MV-4-11 (cell line): ENCODE results near the gene PACRGL.

Experiments used
- DNase-seq: peaks from one replicate; lab custom pipeline; 2025; lab: John Stamatoyannopoulos, UW

Gene PACRGL

DNA sequence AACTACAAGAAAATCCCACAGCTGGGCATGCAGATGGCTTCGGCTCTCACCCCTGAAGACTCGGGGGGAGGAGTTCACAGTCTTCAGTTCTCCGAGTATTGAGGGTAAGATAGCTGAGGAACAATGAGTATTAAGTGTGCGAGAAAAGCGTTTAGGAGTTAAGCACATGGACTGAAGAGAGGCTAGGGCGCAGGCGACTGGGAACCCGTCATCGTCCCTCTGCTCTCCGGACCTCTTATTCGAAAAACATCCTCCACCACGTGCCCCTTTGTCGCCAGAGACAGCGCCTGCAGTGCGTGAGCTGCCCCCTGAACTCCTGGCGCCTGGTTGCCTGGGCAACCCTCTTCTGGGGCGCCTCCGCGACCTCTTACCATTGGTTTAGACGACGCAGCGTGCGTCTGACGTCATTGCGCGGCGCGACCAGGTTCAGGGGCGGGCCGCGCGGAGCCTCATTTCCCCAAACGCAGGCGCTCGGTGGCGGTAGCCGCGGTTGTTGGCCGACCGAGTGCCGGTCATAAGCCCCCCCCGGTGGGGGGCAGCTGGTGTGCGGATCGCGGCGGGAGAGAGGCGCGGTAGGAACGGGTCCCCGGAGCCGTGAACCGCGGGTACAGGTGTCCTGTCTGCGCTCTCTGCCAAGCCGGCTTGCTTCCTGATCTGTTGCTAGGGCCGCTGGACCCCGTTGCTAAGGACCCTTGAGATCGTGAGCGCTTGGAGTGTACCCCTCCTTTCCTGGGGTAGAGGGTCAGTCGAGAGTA, at the start of gene PACRGL:
Gene PACRGL (plus strand): TSS at position 452 of the 755 bp plus-strand sequence. CDS start 4,024 bp downstream, outside the sequence.
- DNase-seq = peak; percentile 96

- DNase-seq = peak; percentile 84
These were observed 47.9 kb upstream of the PACRGL start for GRCh38 chr4:20652226-20652885.

DNA sequence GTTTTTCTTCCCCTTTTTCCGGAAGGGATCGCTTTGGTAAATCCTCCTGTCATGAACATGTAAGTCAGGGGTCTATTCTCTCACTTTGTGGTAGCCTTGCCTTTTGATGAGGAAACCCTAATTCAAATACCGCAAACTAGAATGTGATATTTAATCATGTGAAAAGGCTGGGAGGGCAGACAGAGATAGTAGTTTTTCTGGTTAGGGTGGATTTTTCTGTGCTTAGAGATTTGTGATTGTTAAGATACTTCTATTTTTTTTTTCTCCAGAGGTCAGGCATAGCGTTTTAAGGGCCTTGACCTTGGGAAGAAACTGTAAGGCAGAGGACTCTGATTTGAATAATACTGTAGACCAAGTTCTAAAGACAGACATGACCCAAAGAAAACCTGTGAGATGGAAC, 41.8 kb upstream of the PACRGL start:
- peak; percentile 70 for DNase-seq

DNA sequence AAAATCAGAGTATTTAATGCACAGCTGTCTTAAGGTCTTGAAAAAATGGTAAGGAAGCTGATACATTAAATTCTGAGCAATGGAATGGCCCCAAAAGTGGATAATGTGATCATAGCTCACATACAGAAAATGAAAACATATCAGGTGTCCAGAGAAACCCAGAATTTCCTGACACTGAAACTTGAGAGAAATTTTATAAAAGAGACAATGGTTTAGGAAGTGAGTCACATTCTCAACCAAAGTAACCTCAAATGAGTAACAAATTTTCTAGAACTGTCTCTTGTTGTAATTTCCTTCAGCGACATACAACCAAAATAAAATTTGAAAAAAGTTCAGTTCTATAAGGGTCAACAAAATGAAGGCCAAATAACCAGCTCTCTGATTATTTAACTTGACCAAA, 37.4 kb upstream of the PACRGL start:
- peak; percentile 54 for DNase-seq

- no peak for DNase-seq
These were observed 34.0 kb upstream of the PACRGL start for GRCh38 chr4:20666012-20666860.

- DNase-seq = no peak
These were observed 28.0 kb upstream of the PACRGL start for GRCh38 chr4:20672262-20672661.

DNA sequence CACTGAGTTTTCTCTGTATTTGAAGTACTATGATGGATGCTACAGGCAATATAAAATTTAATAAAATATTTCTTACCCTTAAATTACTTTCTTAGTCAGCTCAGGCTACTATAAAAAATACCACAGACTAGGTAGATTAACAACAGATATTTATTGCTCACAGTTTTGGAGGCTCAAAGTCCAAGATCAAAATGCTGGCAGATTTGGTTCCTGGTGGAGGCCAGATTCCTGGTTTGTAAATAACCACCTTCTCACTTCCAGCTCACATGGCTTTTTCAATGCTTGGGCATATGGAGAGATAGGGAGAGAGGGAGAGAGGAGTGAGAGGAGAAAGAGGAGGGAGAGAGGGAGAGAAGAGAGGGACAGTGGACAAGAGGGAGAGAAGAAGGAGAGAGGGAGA, 24.5 kb upstream of the PACRGL start:
- no peak for DNase-seq

DNA sequence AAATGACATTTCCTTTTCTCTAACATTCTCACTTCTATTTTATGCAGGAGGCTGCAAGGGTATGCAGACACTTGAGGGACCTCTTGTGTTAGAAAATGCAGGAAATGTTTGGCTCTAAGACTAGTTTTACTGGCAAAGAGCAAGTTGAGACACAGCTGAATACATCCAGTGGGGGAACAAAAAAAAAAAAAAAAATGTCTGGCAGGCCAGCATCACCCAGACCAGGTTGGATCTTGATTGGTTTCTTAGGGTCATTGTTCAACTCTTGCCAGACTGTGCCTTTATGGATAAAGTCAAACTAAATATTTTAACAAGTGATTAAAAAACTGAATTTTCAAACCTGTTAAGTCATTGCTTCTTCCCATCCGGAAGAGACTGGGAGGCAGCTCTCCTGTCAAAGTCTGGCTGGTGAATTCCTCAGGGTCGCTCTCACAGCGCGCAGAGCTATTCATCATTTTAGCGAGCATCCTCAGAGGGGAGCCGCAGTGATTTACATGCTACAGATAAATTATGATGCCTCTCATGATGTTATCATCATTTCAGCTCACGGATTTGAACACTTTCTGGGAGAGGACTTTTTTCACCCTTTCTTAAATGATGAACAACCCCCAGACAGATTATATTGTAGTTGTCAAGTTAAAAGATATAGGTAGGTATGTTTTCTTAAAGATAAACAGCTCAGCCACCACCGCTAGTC, 23.6 kb upstream of the PACRGL start:
- DNase-seq = no peak

GRCh38 chr4:20678400-20678799, 21.9 kb upstream of the PACRGL start:
- no peak for DNase-seq

DNA sequence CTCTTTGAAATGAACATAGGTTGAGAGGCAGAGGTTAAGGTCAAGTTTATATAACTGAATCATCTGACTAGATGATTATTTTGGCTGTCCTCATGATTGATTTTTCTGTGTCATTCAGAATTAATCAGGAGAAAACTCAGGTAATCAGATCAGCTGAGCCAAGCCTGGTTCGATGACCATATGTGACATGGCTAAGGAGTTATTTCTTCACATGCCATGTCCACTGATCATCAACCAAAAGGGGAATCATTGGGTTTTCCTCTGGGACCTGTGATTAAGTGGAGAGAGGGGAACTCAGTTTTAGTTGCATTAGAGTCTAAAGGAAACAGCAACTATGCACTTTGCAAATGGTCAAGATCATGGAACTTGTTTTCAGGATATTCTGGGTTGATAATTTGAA, 20.3 kb upstream of the PACRGL start:
- DNase-seq = no peak

DNA sequence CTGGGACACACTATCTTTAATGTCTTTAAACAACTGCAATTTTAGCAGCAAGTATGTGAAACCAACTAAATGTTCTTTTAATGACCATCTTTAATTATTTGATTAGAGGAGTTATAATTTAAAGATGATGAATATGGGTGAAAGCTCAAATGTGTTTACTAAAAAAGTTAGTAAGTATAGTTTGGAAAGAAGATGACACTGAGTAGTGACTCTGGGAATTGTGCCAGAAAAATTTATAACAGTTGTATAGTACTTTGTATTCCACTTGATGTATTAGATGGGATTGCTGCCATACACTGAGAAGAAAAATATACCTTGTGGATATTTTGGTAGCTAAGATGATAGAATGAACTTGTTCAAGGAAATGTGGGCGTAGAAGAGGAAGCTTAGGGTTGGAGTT, 19.5 kb upstream of the PACRGL start:
- no peak for DNase-seq

DNA sequence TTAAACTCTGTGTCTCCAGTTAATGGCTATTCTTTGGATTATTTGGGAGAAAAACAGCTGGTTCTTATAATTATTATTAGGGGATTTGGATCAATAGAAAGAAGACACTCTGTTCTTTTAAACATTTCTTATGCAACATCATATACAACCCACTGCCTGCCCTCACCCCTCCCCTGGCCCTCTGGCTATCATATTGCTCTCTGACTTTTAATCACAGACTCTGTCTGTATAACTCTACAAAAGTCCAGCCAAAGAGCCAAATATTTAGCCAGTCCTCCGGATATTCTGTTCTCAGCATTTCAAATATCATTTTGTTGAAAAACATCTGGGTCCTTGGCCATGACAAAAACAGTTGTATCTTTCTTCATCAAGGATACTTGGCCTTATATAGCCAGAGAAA, 19.0 kb upstream of the PACRGL start:
- no peak for DNase-seq

DNA sequence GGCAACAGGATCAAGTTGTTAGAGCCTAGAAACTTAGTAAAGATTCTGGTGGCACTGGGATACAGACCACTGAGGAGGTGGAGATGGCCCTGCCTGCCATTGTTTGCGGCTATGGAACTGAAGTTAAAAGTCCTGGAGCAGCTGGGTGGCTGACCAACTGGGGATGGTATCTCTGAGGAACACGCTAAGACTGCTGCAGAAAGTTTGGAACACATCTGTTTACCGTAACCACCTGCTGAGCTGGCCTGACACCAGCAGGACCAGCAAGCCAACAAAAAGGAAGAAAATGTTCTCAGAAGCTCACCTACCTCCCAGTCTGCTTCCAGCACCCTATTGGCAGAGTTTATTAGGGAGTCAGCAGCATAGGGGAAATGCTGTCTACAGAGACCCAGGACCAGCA, 17.4 kb upstream of the PACRGL start:
- no peak for DNase-seq

- no peak for DNase-seq
These were observed 16.5 kb upstream of the PACRGL start for GRCh38 chr4:20683766-20684165.

DNA sequence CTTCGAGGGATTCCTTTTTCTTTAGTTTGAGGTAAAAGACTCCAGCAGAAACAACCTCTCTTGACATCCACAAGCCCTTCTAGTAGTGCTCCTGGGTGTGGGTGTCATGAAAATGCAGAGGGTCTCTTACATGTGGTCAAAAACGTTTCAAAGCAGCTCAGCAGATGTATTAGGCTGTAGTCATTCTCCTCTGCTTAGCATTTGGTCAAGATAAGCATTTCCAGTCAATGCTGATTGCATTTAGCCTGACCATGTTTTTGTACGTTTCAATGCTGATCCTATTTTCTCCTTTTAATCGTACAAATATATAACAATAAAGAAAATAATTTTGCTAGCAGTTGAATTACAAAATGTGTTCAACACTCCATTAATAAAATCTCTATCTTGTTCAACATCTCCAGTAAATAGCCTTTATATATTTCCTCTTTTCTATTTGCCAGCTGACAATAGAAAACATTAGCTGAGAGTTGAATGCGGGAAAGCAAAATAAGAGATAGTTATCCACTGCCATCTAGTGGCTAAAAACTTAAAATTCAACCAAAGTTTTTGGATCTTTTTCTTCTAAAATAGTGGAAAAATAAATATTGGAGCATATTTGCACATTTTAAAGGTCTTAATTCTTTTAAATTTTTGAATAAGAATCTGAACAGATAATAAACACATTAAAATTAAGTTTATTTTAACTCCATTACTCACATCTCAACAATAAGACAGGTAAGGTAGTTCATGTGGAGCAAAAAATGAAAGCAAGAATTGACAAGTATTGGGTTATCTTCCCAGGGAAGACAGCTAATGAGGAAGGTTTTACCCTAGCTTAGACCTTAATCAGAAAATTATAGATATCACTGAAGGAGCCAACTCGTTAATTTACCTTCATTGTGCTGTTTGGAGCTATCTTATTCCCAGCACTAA, 15.2 kb upstream of the PACRGL start:
- peak; percentile 50 for DNase-seq

GRCh38 chr4:20687864-20688263, 12.4 kb upstream of the PACRGL start:
- DNase-seq = no peak

GRCh38 chr4:20696815-20697214, 3.4 kb upstream of the PACRGL start:
- no peak for DNase-seq

- DNase-seq = peak; percentile 83
These were observed 1.9 kb upstream of the PACRGL start for GRCh38 chr4:20698382-20698781.

DNA sequence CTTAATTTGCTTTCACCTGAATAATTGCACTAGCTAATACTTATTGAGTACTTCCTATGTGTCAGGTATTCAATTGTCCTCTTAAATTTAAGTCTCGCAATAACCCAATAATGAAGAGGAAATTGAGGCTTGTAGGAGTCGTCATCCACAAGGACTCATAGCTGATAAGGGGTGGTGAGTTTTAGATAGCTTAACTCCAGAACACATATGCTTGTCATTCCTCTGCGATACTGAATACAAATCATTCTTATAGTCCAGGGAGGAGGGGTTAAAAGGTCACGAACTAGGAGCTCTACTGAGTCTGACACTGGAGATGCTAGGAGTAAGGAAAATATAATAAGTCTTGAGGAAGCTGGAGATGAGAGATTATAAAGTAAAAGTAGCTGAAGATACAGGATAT, 1.4 kb upstream of the PACRGL start:
- no peak for DNase-seq

- no peak for DNase-seq
These were observed 11.1 kb downstream of the PACRGL start for GRCh38 chr4:20711335-20711734.

GRCh38 chr4:20723019-20723418, 22.8 kb downstream of the PACRGL start:
- no peak for DNase-seq
